H1 (cell line): ENCODE results near the gene SLC24A3. TPM values are rescaled to one million over a fixed set of nuclear protein-coding genes. Genes with fewer than 3 reads are reported as not detected.

Experiments
- EZH2 ChIP-seq: fragments of 200-600 bp; sonication (generic); IDR thresholded peaks from 2 replicates; pipeline ENCODE4 v1.7.1; 2012; ENCODE audit warnings: low read depth, mild to moderate bottlenecking, moderate library complexity, low read length, inconsistent platforms; ENCODE audit not compliant: severe bottlenecking
- HDAC6 ChIP-seq: IDR thresholded peaks from one replicate; pipeline ENCODE4 v1.7.1; 2012; ENCODE audit warnings: low read depth, mild to moderate bottlenecking, inconsistent platforms, low read length, moderate library complexity
- RBBP5 ChIP-seq: IDR thresholded peaks from 2 replicates; pipeline ENCODE4 v1.7.1; 2012; ENCODE audit warnings: low read depth, mild to moderate bottlenecking, inconsistent platforms, low read length, moderate library complexity, borderline replicate concordance
- SRF ChIP-seq: IDR thresholded peaks from 2 replicates; pipeline ENCODE4 v1.6.1; 2011; ENCODE audit warnings: mild to moderate bottlenecking, low read depth, low read length, moderate library complexity
- polyA plus RNA-seq, 7 experiments: library from polyadenylated mRNA; depleted of rRNA in 3 of 7; stranded (reverse) in 5 of 7; unstranded in 2 of 7; fragments of >200 nt in 5 of 7; fragments of 200-250 nt in 2 of 7; gene quantifications; 1 replicate in 5 of 7; 2 replicates in 1 of 7; 4 replicates in 1 of 7; pipeline versions ENCODE4 v1.2.1 to v1.2.3, GENCODE V29; 2011 to 2013; ENCODE audit warnings: missing spikeins in 2 of 7, mixed read lengths in 2 of 7
- total RNA-seq: library from RNA; stranded (reverse); fragmentation: NEBNext Ultra II Directional; extraction: Animal tissue kit (Norgen Biotek cat#: 25700); gene quantifications from 2 replicates; pipeline ENCODE4 v1.2.1, GENCODE V29; 2021

The SLC24A3 gene
- total and polyA plus RNA-seq, 2 of the 8 experiments (the other 6 are each of a cell fraction or from before 2014, with no cell fraction given), result 4.5 to 6.3 TPM

GRCh38 chr20:19511931-19512330, 299.5 kb downstream of the SLC24A3 start (continued):
- TF ChIP-seq EZH2 (no peak), RBBP5 (no peak), HDAC6 (no peak), SRF (no peak)
